SK-N-SH treated with all-trans-retinoic acid at 6 μM for 48 hours (cell line): Measurements from ENCODE around the gene MSMP.

Source experiments
- ATAC-seq: fragments of 200-7000 bp; cut with Tn5 transposase; 3 replicates; pipeline ENCODE4 v1.9.1; 2020; ENCODE audit warnings: mild to moderate bottlenecking, moderate library complexity
- ARNTL ChIP-seq: fragments of 450-650 bp; formaldehyde crosslinking; IDR thresholded peaks from 2 replicates; pipeline ENCODE4 v1.5.0; 2020; ENCODE audit warnings: low read depth, mild to moderate bottlenecking, moderate library complexity, borderline replicate concordance
- BACH2 ChIP-seq: fragments of 250-450 bp; sonication (Bioruptor Pico); IDR thresholded peaks from 2 replicates; pipeline ENCODE4 v1.9.0; 2021; ENCODE audit warnings: mild to moderate bottlenecking, borderline replicate concordance
- CSDC2 ChIP-seq: fragments of 250-450 bp; sonication (Bioruptor Pico); IDR thresholded peaks from 2 replicates; pipeline ENCODE4 v1.5.0; 2020; ENCODE audit warnings: mild to moderate bottlenecking, moderate library complexity
- ESRRG ChIP-seq: fragments of 250-450 bp; sonication (Bioruptor Pico); IDR thresholded peaks from 2 replicates; pipeline ENCODE4 v1.6.1; 2021; ENCODE audit warnings: mild to moderate bottlenecking
- GLIS3 ChIP-seq: fragments of 250-450 bp; sonication (Bioruptor Pico); IDR thresholded peaks from 2 replicates; pipeline ENCODE4 v1.5.0; 2020; ENCODE audit warnings: mild to moderate bottlenecking, moderate library complexity
- ISL1 ChIP-seq: fragments of 250-450 bp; sonication (Bioruptor Pico); IDR thresholded peaks from 2 replicates; pipeline ENCODE4 v2.1.2; 2022; ENCODE audit warnings: mild to moderate bottlenecking, moderate library complexity
- OSR1 ChIP-seq: fragments of 250-450 bp; sonication (Bioruptor Pico); IDR thresholded peaks from 2 replicates; pipeline ENCODE4 v1.8.0; 2022; ENCODE audit warnings: moderate library complexity, mild to moderate bottlenecking, inconsistent platforms
- PPARA ChIP-seq: fragments of 250-450 bp; sonication (Bioruptor Pico); IDR thresholded peaks from 2 replicates; pipeline ENCODE4 v1.5.0; 2020; ENCODE audit warnings: mild to moderate bottlenecking, borderline replicate concordance
- RARB ChIP-seq: fragments of 250-450 bp; sonication (Bioruptor Pico); IDR thresholded peaks from 2 replicates; pipeline ENCODE4 v1.8.0; 2021; ENCODE audit warnings: mild to moderate bottlenecking, moderate library complexity
- SNAI2 ChIP-seq: fragments of 250-450 bp; sonication (Bioruptor Pico); IDR thresholded peaks from 2 replicates; pipeline ENCODE4 v1.5.0; 2020; ENCODE audit warnings: mild to moderate bottlenecking, moderate library complexity
- TCF4 ChIP-seq: fragments of 250-450 bp; sonication (Bioruptor Pico); IDR thresholded peaks from 2 replicates; pipeline ENCODE4 v1.8.0; 2021; ENCODE audit warnings: mild to moderate bottlenecking, moderate library complexity, borderline replicate concordance
- TOX ChIP-seq: fragments of 250-450 bp; sonication (Bioruptor Pico); IDR thresholded peaks from 2 replicates; pipeline ENCODE4 v1.8.0; 2021; ENCODE audit warnings: mild to moderate bottlenecking, moderate library complexity, borderline replicate concordance
- ZC3H10 ChIP-seq: fragments of 250-450 bp; sonication (Bioruptor Pico); IDR thresholded peaks from 2 replicates; pipeline ENCODE4 v1.5.1; 2021; ENCODE audit warnings: mild to moderate bottlenecking, moderate library complexity
- ZFP3 ChIP-seq: fragments of 250-450 bp; sonication (Bioruptor Pico); IDR thresholded peaks from 2 replicates; pipeline ENCODE4 v1.5.0; 2020; ENCODE audit warnings: mild to moderate bottlenecking, moderate library complexity
- ZFP30 ChIP-seq: fragments of 450-650 bp; formaldehyde crosslinking; IDR thresholded peaks from 2 replicates; pipeline ENCODE4 v1.5.0; 2022; ENCODE audit warnings: mild to moderate bottlenecking, moderate library complexity
- ZNF565 ChIP-seq: fragments of 450-650 bp; formaldehyde crosslinking; conservative IDR thresholded peaks from 2 replicates; pipeline ENCODE4 v1.5.0; 2020; ENCODE audit warnings: low read depth, mild to moderate bottlenecking, moderate library complexity
- ZNF70 ChIP-seq: fragments of 450-650 bp; formaldehyde crosslinking; IDR thresholded peaks from 2 replicates; pipeline ENCODE4 v1.5.0; 2020; ENCODE audit warnings: mild to moderate bottlenecking, moderate library complexity
- ZNF8 ChIP-seq: fragments of 450-650 bp; formaldehyde crosslinking; IDR thresholded peaks from 2 replicates; pipeline ENCODE4 v1.5.0; 2020; ENCODE audit warnings: mild to moderate bottlenecking, moderate library complexity
- TF ChIP-seq, protein P1 (sequence below): fragments of 250-450 bp; sonication (Bioruptor Pico); IDR thresholded peaks from 2 replicates; pipeline ENCODE4 v1.8.0; 2020; ENCODE audit warnings: mild to moderate bottlenecking, moderate library complexity, borderline replicate concordance
- TF ChIP-seq, protein P2 (sequence below): fragments of 250-450 bp; sonication (Bioruptor Pico); IDR thresholded peaks from 2 replicates; pipeline ENCODE4 v1.5.0; 2020; ENCODE audit warnings: mild to moderate bottlenecking, moderate library complexity
- TF ChIP-seq, protein P3 (sequence below): fragments of 250-450 bp; sonication (Bioruptor Pico); IDR thresholded peaks from 2 replicates; pipeline ENCODE4 v1.8.0; 2021; ENCODE audit warnings: low read depth, mild to moderate bottlenecking, moderate library complexity, borderline replicate concordance
- TF ChIP-seq, protein P4 (sequence below): fragments of 250-450 bp; sonication (Bioruptor Pico); IDR thresholded peaks from 2 replicates; pipeline ENCODE4 v1.5.1; 2020; ENCODE audit warnings: low read depth, mild to moderate bottlenecking, moderate library complexity

Gene MSMP

DNA sequence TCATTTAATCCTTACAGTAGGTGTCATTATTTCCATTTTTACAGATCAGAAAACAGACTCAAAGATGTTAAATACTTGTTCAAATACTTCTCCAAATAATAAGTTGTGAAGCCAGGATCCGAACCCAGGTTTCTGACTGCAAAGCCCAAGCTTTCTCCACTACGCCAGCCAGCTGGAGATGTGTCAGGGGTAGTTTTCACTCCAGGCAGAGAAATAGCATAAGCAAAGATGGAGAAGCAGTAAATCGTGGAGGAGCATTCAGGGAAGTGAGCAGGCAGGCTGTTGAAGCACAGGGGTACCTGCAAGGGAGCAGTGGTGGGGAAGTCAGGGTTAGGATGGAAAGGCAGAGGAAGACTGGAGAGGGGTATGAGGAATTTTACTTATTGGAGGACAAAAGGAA is 25.0 kb downstream of the MSMP start:
- no peak for ATAC-seq
- no peak for TF ChIP-seq ZNF8
- no peak for TF ChIP-seq ZFP3
- TF ChIP-seq ZFP30 (CRISPR knock-in tag) = no peak
- TF ChIP-seq ZNF70 (CRISPR knock-in tag) = no peak
- no peak for TF ChIP-seq CSDC2 (CRISPR knock-in tag)
- no peak for TF ChIP-seq TCF4 (CRISPR knock-in tag)
- no peak for TF ChIP-seq ZNF565
- TF ChIP-seq ESRRG (CRISPR knock-in tag) = no peak

- TF ChIP-seq ZNF8 (no peak), RARB (no peak)
- TF ChIP-seq, protein P1, sequence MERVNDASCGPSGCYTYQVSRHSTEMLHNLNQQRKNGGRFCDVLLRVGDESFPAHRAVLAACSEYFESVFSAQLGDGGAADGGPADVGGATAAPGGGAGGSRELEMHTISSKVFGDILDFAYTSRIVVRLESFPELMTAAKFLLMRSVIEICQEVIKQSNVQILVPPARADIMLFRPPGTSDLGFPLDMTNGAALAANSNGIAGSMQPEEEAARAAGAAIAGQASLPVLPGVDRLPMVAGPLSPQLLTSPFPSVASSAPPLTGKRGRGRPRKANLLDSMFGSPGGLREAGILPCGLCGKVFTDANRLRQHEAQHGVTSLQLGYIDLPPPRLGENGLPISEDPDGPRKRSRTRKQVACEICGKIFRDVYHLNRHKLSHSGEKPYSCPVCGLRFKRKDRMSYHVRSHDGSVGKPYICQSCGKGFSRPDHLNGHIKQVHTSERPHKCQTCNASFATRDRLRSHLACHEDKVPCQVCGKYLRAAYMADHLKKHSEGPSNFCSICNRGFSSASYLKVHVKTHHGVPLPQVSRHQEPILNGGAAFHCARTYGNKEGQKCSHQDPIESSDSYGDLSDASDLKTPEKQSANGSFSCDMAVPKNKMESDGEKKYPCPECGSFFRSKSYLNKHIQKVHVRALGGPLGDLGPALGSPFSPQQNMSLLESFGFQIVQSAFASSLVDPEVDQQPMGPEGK (CRISPR knock-in tag) = peak; percentile 74; the same call in 1 of the 2 replicates
- TF ChIP-seq, all 23 proteins: peak for 1
- peak; percentile 18 for ATAC-seq
These were observed 25.8 kb downstream of the MSMP start for GRCh38 chr9:35728041-35728971.

GRCh38 chr9:35727676-35728040 is 26.4 kb downstream of the MSMP start:
- no peak for TF ChIP-seq ARNTL (CRISPR knock-in tag)
- TF ChIP-seq, protein P2, sequence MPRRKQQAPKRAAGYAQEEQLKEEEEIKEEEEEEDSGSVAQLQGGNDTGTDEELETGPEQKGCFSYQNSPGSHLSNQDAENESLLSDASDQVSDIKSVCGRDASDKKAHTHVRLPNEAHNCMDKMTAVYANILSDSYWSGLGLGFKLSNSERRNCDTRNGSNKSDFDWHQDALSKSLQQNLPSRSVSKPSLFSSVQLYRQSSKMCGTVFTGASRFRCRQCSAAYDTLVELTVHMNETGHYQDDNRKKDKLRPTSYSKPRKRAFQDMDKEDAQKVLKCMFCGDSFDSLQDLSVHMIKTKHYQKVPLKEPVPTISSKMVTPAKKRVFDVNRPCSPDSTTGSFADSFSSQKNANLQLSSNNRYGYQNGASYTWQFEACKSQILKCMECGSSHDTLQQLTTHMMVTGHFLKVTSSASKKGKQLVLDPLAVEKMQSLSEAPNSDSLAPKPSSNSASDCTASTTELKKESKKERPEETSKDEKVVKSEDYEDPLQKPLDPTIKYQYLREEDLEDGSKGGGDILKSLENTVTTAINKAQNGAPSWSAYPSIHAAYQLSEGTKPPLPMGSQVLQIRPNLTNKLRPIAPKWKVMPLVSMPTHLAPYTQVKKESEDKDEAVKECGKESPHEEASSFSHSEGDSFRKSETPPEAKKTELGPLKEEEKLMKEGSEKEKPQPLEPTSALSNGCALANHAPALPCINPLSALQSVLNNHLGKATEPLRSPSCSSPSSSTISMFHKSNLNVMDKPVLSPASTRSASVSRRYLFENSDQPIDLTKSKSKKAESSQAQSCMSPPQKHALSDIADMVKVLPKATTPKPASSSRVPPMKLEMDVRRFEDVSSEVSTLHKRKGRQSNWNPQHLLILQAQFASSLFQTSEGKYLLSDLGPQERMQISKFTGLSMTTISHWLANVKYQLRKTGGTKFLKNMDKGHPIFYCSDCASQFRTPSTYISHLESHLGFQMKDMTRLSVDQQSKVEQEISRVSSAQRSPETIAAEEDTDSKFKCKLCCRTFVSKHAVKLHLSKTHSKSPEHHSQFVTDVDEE (CRISPR knock-in tag) = no peak
- no peak for TF ChIP-seq ISL1 (CRISPR knock-in tag)
- TF ChIP-seq RARB = no peak
- TF ChIP-seq ZC3H10 (CRISPR knock-in tag) = no peak
- no peak for TF ChIP-seq TCF4 (CRISPR knock-in tag)
- TF ChIP-seq ZFP3 = no peak
- TF ChIP-seq ZNF565 = no peak
- no peak for TF ChIP-seq BACH2 (CRISPR knock-in tag)
- TF ChIP-seq, protein P3, sequence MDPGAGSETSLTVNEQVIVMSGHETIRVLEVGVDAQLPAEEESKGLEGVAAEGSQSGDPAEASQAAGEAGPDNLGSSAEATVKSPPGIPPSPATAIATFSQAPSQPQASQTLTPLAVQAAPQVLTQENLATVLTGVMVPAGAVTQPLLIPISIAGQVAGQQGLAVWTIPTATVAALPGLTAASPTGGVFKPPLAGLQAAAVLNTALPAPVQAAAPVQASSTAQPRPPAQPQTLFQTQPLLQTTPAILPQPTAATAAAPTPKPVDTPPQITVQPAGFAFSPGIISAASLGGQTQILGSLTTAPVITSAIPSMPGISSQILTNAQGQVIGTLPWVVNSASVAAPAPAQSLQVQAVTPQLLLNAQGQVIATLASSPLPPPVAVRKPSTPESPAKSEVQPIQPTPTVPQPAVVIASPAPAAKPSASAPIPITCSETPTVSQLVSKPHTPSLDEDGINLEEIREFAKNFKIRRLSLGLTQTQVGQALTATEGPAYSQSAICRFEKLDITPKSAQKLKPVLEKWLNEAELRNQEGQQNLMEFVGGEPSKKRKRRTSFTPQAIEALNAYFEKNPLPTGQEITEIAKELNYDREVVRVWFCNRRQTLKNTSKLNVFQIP = no peak
- ATAC-seq = no peak

GRCh38 chr9:35726931-35727330 is 27.1 kb downstream of the MSMP start:
- ATAC-seq = peak; percentile 72
- TF ChIP-seq, protein P1 (CRISPR knock-in tag) = no peak
- TF ChIP-seq SNAI2 (CRISPR knock-in tag) (no peak), RARB (no peak), TOX (CRISPR knock-in tag) (no peak), OSR1 (no peak), ISL1 (CRISPR knock-in tag) (no peak), ARNTL (CRISPR knock-in tag) (no peak), GLIS3 (CRISPR knock-in tag) (no peak), PPARA (no peak), BACH2 (CRISPR knock-in tag) (no peak), ZNF565 (no peak)
- TF ChIP-seq, protein P4, sequence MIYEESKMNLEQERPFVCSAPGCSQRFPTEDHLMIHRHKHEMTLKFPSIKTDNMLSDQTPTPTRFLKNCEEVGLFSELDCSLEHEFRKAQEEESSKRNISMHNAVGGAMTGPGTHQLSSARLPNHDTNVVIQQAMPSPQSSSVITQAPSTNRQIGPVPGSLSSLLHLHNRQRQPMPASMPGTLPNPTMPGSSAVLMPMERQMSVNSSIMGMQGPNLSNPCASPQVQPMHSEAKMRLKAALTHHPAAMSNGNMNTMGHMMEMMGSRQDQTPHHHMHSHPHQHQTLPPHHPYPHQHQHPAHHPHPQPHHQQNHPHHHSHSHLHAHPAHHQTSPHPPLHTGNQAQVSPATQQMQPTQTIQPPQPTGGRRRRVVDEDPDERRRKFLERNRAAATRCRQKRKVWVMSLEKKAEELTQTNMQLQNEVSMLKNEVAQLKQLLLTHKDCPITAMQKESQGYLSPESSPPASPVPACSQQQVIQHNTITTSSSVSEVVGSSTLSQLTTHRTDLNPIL = no peak
- TF ChIP-seq, protein P3 = no peak
